ENCODE results near the gene AKAP8L. TPM values are rescaled to one million over a fixed set of nuclear protein-coding genes. Genes with fewer than 3 reads are reported as not detected.

Gene AKAP8L
- total RNA-seq, 1 experiment from 2014 or later, result 231 TPM

GRCh38 chr19:15398501-15399233 is 20.1 kb downstream of the AKAP8L start:
- no peak for TF ChIP-seq E2F5 (CRISPR knock-in tag; IDR thresholded peaks at IDR 0.05)
- ATAC-seq (no peak), DNase-seq (ENCODE audit: low spot score) (no peak)
- no peak overlapping the region for H3K4me3 Mint-ChIP-seq
- POLR2A ChIA-PET, result no interaction called here
- no peaks in the 10 kb centered on the region for H3K4me1 Mint-ChIP-seq
- H3K36me3 Mint-ChIP-seq, result peaks cover 63% of the 10 kb centered on the region
- no peaks in the 10 kb centered on the region for H3K9me3 Mint-ChIP-seq
- CTCF ChIA-PET, result interaction anchor here (0.9 kb wide), 1 partner anchor 157 kb away, joined by 3 read pairs; no protein-coding TSS in a partner anchor
- no peaks in the 10 kb centered on the region for H3K27me3 Mint-ChIP-seq (ENCODE audit: low read depth)
- no peak overlapping the region for H3K27ac Mint-ChIP-seq

GRCh38 chr19:15397782-15398181 is 21.0 kb downstream of the AKAP8L start:
- ChIA-PET CTCF (no interaction called here), POLR2A (interaction anchor here (0.5 kb wide), 1 partner anchor 14 kb away, joined by 3 read pairs; no protein-coding TSS in a partner anchor)
- no peak for ATAC-seq
- TF ChIP-seq E2F5 (CRISPR knock-in tag; IDR thresholded peaks at IDR 0.05) (no peak), FOXP1 (CRISPR knock-in tag; IDR thresholded peaks at IDR 0.05; ENCODE audit: borderline replicate concordance) (no peak), MAX (CRISPR knock-in tag; IDR thresholded peaks at IDR 0.05) (no peak), CBFB (CRISPR knock-in tag; IDR thresholded peaks at IDR 0.05; ENCODE audit: low read depth) (no peak), USF2 (CRISPR knock-in tag; IDR thresholded peaks at IDR 0.05) (no peak), ZNF317 (CRISPR knock-in tag; IDR thresholded peaks at IDR 0.05; ENCODE audit: borderline replicate concordance, low read depth) (no peak), CTCF (IDR thresholded peaks at IDR 0.05) (no peak), FOXJ3 (CRISPR knock-in tag; IDR thresholded peaks at IDR 0.05; ENCODE audit: borderline replicate concordance) (no peak), NFATC4 (CRISPR knock-in tag; IDR thresholded peaks at IDR 0.05) (no peak), E2F4 (CRISPR knock-in tag; IDR thresholded peaks at IDR 0.05; ENCODE audit: borderline replicate concordance, low read depth) (no peak), CREB1 (CRISPR knock-in tag; IDR thresholded peaks at IDR 0.05) (no peak), RELA (CRISPR knock-in tag; IDR thresholded peaks at IDR 0.05; ENCODE audit: borderline replicate concordance) (no peak), ZBTB21 (CRISPR knock-in tag; IDR thresholded peaks at IDR 0.05; ENCODE audit: borderline replicate concordance) (no peak), ZNF425 (CRISPR knock-in tag; conservative IDR thresholded peaks at IDR 0.05) (no peak)
- Mint-ChIP-seq H3K36me3 (peaks cover 67% of the 10 kb centered on the region), H3K4me1 (no peaks in the 10 kb centered on the region), H3K27me3 (ENCODE audit: low read depth) (no peaks in the 10 kb centered on the region), H3K27ac (no peak overlapping the region; the same call in 1 of the 2 replicates), H3K4me3 (no peak overlapping the region), H3K9me3 (no peaks in the 10 kb centered on the region)
- DNase-seq (ENCODE audit: low spot score), result no peak
